HG03175 (cell line): ENCODE data around the gene CD320.
"Not testable (repeated sequence)": the region's sequence is repeated elsewhere in the genome, so short reads cannot be mapped to it uniquely, and the experiment has no call there.

ENCODE experiments used
- ATAC-seq: cut with Tn5 transposase; IDR thresholded peaks from one replicate; pipeline ENCODE4 v1.9.1; 2021; ENCODE audit warnings: mild to moderate bottlenecking, moderate library complexity; ENCODE audit not compliant: unreplicated experiment

Gene CD320

DNA sequence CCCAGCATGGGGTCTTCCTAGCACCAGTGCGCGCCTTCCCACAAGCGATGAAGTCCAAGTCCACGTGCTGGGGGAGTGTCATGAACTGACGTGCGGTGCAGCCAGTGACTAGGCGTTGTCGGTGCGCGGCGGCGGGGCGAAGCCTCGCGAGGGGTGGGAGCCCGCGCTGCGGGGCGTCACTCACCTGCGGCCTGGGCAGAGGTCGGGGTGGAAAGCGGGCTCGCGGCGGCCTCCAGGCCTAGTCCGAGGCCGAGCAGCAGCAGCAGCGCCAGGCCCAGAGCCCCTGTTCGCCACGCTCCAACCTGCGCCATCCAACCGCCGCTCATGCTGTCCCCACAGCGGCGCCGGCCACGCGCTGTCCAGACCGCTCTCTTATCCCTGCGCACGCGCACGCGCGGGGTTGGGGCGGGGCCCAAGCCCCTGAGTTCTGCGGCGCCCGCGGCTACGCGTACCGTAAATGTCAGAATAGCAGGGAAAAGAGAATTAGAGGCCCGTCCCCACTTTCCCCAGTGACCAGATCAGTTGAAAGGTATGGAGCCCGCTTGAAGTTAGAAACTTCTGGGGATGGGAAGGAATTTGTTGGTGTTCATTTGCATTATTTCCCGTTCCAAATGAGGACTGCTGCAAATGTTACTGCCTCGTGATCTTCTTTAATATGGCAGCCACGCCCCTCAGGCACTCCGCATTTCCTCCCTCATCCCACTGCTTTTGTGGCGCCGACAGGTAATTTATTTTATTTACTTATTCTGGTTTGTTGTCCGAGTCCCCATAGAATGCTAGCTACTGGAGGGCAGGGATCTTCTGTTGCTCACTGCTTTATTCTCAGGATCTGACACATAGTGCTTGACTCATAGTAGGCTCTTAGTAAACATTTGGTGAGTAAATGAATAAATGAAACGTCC, at the start of gene CD320:
Gene CD320, minus strand, starts transcription at position 394 of the 902 bp plus-strand sequence. Its CDS starts 68 bp downstream, at position 326.
- peak; percentile 87 for ATAC-seq

DNA sequence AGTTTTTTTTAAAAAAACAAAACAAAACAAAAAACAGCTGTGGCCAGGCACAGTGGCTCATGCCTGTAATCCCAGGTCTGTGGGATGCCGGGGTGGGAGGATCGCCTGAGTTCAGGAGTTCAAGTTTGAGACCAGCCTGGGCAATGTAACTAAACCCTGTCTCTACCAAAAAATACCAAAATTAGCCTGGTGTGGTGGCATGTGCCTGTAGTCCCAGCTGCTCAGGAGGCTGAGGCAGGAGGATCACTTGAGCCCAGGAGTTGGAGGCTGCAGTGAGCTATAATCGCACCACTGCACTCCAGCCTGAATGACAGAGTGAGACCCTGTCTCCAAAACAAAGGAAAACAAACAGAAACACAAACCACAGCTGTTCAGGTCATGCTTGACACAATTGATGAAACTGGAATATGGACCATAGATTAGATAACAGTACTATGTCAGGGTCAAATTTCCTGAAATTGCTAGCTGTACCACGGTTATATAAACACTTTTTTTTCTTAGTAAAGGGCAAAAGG, 48.9 kb upstream of the CD320 start:
- no peak for ATAC-seq

DNA sequence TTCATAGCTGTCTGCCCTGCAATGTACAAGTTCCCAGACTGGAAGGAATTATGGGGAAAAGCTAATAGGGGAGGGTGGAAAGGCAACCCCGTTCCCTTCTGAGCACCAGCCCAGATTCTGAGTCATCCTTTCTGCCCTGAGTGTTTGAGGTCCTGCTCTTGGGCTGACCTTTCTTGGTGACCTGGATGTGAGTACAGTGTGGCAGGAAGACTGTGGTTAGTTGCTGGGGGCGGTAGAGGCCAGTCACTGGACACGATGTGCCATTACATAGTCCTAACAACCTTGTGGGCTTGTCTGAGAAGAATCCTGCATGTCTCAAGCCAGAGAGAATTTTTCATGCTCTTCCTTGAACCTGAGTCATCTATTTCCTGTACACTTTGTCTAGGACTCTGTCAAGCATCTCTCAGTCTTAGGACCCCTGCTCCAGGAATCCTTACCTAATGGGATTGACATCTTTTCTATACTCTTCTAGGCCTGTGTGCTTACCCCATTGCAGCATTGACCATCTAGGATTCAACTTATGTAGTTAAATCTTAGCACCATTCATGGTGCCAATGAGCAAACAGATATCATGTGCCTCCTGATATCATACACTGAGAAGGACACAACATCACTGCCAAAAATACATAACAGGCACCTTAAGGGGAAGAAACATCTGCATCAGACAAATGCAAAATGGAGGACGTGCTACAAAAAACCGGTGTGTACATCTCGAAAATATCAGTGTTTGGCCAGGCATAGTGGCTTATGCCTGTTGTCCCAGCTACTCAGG, 47.7 kb upstream of the CD320 start:
- ATAC-seq = no peak

DNA sequence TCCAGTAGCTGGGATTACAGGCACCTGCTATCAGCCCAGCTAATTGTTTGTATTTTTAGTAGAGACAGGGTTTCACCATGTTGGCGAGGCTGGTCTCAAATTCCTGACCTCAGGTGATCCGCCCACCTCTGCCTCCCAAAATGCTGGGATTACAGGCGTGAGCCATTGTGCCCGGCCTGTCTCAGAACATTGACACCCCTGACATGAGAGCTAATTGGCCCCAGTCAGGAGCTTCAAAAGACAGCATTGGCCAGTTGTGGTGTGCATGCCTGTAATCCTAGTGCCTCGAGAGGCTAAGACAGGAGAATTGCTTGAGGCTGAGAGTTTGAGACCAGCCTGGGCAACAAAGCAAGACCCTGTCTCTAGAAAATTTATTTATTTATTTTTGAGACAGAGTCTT, 44.7 kb upstream of the CD320 start:
- ATAC-seq = not testable (repeated sequence)

DNA sequence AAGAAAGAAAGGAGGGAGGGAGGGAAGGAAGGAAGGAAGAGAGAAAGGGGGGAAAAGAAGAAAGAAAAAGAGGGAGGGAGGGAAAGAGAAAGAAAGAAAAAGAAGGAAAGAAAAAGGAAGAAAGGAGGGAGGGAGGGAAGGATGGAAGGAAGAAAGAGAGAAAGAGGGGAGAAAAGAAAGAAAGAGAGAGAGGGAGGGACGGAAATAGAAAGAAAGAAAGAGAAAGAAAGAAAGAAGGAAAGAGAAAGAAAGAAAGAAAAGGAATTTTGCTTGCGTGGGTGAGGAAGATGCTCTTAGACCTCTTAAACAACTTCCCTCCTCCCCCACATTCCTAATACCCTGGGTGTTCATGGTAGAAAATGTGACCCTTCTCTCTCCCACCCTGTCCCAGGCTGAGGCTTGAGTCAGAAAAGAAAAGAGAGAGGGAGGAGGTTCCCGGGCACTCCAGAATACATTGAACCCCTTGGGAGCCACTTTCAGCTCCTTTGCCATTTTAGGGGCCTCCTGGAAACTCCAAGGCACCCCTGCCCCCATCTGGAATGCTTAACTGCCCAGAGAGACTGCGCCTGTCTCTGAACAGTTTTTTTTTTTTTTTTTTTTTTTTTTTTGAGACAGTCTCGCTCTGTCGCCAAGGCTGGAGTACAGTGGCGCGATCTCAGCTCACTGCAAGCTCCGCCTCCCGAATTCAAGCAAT, 44.1 kb upstream of the CD320 start:
- ATAC-seq = no peak

DNA sequence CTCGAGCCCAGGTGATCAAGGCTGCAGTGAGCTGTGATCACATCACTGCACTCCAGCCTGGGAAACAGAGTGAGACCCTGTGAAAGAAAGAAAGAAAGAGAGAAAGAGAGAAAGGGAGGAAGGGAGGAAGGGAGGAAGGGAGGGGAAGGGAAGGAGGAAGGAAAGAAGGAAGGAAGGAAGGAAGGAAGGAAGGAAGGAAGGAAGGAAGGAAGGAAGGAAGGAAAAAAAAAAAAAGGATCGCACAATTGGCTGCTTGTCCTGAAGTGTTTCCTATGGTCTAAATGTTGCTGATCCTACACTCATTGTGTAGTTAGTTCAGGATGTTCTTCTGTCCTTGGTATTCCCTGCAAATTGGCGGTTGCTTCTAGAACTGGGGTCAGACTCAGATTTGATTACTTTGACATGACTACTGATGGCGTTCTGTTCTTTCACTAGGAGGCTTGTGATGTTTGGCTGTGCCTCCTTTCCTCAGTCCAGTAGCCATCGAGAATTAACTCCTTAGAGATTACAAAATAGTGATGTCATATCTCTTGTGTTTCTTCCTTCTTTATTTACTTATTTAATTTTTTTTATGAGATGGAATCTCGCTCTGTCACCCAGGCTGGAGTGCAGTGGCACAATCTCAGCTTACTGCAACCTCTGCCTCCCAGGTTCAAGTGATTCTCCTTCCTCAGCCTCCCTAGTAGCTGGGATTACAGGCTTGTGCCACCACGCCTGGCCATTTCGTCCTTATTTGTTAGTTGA, 41.6 kb upstream of the CD320 start:
- ATAC-seq = not testable (repeated sequence)

DNA sequence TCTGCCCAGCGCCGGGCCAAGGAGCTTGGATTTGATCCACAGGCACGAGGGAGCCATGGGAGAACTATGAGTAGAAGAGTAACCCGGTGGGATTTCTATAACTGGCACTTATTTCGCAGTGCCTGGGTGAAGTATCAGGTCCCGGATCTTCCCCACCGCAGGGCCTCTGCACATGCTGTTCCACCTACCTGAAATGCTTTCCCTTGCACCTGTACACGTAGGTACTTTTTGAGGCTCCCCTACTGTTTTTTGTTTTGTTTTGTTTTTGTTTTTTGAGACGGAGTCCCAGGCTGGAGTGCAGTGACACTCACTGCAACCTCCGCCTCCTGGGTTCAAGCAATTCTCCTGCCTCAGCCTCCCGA, 35.3 kb upstream of the CD320 start:
- no peak for ATAC-seq

DNA sequence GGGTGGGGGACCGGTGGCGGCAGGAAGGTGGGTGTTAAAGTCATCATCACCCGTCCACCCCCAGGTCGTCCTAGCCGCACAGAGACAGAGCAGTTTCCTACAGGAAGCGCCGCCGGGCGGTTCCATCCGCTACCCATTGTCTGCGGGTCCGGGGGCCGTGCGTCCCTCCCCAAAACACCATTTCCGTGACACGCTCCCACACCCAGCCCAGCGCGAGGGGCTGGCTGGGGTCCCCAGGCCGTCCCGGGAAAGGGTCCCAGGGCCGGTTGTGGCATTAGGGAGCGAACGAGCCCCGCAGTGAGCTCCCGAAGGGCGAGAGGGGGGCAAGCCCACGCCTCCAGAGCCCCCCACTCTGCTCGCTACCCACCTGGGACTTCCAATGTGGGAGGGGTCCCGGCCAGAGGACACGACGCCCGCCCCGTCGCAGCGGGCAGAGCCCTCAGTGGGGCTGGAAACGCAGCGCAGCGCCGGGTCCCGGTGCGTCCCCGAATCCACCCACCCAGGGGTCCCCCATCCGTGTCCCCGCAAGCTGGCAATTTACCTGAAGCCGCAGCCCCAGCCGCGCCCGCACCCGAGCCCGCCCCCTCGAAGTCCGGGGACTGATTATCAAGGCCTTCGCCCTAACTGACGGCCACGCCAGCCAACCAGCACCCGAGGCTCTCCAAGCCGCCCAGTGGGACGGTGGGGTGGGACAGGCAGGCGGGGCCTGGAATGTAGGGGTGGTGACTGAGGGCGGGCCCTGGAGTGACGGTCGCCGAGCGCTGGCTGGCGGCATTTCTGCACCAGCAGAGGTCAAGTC, 34.7 kb upstream of the CD320 start, which contains the start of gene KANK3:
Gene KANK3, minus strand, starts transcription at position 579 of the 799 bp plus-strand sequence. CDS start 5,434 bp downstream, outside the sequence.
- ATAC-seq = peak; percentile 88

DNA sequence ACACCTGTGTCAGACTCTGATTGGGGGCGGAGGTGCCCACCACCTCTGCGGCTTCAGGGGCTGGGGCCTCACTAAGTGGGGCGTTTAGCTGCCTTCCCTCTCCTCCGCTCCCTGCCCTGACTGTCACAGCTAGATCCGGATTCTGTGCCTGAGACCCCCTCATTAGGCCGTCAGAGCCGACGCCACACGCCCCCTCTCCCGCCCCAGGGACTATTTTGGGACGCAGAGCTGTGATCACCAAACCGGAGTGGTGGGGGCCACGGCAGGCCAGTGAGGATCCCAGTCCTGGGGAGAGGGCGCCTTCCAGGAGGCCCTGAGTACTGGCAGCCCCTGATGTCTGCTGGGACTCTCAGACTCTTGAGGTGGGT, 34.1 kb upstream of the CD320 start:
- no peak for ATAC-seq

DNA sequence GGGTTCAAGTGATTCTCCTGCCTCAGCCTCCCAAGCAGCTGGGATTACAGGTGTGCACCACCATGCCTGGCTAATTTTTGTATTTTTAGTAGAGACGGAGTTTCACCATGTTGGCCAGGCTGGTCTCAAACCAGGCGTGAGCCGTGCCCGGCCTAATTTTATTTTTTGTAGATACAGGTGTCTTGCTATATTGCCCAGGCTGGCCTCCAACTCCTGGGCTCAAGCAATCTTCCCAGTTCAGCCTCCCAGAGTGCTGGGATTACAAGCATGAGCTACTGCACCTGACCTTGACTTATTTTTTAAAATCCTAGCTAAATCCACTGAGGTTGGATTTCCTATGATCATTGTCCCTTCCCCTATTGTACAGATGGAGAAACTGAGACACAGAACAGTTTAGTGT, 33.3 kb upstream of the CD320 start:
- not testable (repeated sequence) for ATAC-seq

DNA sequence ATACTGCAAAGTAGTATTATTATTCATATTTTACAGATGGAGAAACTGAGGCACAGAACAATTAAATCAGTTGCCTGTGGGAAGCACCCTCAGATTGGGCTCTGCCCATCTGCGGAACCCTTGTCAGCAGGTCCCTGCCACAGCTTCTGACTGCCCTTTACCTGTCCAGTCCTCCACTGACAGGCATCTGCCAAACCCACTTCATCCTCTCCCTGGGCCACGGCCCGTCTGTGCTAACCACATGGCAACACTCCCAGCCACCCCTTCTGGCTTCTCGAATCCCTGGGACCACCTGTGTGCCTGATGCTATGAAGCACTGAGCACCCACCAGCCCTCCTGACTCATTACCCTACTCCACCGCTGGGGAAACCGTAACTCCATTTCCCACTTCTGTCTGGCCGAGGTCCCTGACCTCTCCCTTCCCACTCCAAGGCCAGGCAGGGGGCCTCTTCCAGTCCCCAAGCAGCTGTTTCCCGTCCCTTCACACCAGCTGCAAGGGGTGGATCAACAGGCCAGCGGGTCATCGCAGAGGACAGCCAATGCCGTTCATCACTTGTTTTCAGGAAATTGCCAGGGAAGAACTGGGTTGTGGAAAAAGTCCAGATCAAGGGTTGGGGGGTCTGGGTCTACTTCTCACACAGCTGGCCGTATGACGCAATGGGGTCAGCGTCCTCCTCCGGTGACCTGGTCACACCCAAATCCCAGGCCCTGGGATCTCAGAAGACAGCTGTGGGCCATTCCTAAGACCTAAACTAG, 32.4 kb upstream of the CD320 start:
- no peak for ATAC-seq

DNA sequence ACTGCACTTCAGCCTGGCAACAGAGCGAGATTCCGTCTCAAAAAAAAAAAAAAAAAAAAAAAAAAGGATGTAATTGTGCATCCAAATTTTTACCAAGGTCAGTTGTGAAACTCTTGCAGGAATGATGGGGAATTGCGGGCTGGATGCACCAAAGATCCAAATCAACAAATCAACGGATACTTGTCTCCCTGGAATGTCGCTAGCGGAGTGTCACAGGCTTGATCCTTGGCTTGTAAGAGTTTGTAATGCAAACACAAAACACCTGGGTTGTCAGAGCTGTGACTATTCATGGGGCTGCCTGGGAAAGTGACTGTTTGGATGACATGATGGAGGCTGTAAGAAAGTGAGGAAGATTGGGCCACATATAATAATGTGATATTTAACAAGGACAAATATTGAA, 30.7 kb upstream of the CD320 start:
- ATAC-seq = no peak

DNA sequence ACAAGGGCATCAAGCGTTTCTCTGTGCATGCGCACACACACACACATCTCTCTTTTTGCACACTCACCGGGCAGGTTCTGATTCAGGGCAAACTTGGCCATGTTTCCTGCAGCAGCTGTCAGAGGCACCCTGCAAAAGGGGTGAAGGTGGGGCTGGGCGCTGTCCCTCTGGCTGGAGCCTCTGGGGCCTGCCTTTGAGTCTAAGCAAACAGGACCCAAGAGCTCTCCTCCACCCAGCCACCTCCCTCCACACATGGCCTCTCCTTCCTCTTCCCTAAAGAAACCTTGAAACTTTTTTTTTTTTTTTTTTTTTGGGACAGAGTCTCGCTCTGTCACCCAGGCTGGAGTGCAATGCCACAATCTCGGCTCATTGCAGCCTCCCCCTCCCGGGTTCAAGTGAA, 29.6 kb upstream of the CD320 start:
- no peak for ATAC-seq

DNA sequence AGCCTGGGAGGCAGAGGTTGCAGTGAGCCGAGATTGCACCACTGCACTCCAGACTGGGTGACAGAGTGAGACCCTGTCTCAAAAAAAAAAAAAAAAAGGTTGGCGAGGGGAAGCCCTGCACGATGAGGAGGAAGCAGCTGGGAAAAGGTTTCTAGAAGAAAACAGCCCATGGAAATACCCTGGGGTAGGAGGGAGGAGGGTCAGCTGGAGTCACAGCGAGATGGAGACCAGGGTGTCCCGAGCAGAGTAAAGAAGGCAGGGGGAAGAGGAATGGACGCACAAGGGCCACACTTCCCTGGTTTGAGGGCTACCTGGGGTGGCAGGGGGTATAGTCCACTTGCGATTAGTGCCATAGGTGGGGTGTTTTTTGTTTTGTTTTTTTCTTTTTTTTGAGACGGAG, 28.5 kb upstream of the CD320 start:
- ATAC-seq = no peak

DNA sequence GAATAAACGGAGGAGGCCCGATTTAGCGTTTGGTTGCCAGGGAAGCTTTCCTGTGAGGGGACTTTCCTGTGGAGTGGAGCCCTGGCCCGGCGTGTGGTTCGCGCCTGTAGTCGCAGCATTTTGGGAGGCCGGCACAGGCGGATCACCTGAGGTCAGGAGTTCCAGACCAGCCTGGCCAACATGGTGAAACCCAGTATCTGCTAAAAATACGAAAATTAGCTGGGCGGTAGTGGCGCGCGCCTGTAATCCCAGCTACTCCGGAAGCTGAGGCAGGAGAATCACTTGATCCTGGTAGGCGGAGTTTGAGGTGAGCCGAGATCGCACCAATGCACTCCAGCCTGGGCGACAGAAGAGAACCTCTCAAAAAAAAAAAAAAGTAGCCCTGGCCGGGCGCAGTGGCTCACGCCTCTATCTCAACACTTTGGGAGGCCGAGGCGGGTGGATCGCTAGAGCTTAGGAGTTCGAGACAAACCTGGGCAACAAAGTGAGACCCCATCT, 28.0 kb upstream of the CD320 start:
- ATAC-seq = no peak

DNA sequence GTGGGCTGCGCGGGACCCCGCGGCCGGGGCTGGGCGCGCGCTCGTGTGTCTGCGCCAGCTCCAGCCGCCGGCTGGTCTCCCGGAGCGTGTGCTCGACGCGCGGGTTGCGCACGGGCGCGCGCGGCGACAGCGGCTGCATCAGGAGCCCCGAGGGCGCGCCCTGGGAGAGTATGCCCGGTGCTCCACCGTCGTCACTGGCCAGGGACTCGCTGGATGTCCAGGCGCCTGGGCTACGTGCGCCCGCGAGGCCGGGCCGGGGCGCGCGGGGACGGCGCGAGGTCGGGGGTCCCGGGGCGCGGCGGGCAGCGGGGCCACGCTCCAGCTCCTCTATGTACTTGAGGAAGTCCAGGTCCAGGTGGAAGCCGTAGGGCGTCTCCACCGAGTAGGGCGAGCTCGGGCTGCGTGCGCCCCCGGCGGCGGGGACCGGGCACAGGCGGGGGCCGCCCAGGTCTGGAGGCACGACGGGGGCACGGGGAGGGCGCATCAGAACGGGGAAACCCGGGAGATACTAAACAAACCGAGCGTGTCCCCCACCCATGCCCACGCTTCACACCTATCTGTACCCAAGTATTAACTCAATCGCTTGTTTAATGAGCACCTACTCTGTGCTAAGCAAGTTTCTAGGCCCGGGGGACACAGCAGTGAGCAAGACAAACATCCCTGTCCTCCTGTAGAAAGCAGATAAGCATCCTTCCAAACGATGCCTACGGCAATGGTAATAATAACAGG, 27.3 kb upstream of the CD320 start:
- no peak for ATAC-seq

DNA sequence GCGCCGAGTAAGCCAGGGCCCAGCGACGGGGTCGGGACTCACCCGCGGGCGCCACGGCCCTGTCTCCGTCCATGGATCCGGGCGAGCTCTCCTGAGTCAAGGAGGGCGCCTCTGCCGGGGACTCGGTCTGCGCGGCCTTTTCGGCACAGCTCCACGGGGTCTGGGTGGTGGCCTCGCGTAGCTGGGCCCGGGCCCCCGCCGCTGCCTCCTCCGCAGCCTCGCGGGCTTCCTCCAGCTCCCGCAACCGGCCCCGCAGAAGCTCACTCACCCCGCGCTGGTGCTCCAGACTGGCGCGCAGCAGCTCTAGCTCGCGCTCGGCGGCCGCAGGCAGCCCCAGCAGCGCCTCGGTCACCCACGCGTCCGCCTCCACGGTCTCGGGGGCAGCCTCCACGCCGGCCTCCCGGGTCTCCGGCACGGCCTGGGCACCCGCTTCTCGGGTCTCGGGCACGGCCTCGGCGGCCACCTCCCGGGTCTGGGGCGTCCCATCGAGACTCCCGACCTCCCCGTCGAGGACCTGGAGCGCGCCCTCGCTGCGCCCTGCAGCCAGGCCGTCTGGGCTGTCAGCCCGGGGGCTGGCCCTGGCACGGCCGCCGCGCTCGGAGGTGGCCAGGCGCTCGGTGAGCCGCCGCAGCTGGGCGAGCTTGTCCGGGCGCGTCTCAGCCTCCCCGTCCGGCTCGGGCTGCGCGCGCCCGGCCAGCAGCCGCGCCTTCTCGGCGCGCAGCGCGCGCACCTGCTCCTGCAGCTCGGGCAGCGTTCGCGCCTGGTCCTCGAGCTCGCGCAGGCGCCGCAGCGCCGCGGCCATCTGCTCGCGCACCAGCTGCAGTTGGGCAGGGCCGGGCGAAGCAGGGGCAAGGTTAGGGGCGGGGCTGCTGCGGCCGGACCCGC, 26.5 kb upstream of the CD320 start:
- no peak for ATAC-seq
